Choroid plexus epithelial cell (primary cell): ENCODE results near the gene AKT2.
A peak's percentile ranks its signal among the peaks of the same experiment; 100 is the strongest.

Source experiments
- DNase-seq: peaks from one replicate; pipeline ENCODE4 v3.0.0-alpha.2; 2010; ENCODE audit warnings: low read depth
- H3K4me3 ChIP-seq: 2 replicates; pipeline ENCODE4 v1.5.1; 2011; ENCODE audit warnings: low read depth, mild to moderate bottlenecking, control low read depth, low read length, moderate library complexity
- TF ChIP-seq, protein P1 (sequence below): conservative IDR thresholded peaks from 2 replicates; pipeline ENCODE4 v1.5.1; 2011; ENCODE audit warnings: low read depth, mild to moderate bottlenecking, control low read depth, inconsistent platforms, low read length, moderate library complexity

The AKT2 gene

DNA sequence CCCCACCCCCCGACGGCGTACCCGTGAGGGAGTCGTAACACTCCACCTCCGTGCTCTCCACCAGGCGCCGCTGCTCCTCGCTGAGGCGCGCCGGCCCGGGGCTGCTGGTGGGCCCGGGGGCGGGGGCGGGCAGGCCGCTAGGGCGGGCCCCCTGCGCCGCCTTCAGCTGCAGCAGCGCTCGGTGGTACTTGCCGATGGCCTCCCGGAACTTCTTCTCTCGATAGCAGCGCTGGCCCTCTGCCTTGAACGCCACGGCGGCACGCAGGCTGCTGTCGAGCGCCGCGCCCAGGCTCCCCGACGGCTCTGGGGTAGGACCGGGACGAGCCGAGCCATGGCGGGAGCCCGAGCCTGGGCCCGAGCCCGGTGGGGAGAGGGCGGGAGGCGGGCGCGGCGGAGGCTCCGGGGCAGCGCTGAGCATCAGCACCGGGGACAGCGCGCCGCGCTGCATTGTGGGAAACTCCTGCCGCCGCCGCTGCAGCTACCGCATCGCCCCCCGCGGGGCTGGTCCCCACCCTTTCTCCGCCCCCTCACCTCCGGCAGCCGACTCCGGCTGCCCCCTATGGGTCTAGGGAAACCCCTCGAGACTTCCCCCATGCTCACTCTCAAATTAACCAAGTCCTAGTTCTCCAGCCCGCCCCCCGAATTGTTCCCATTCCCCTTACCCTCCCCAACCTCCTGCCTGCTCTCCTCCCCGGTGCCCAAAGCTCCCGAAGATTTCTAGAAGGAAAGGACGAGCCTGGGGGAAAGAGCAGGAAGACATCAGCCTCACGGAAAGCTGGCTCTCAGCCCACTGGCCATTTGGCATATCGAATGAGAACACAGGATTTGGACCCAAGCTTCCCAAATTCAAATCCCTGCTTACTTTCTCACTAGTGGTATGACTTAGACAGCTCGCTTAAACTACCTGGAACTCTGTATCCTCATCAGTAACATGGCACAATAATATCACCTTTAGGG is 66.9 kb downstream of the AKT2 start, which contains the start of gene TTC9B:
Gene TTC9B (minus strand): TSS at position 451 of the 957 bp plus-strand sequence. CDS start 3 bp downstream, at position 448.
- DNase-seq, result peak; percentile 25
- TF ChIP-seq, protein P1, sequence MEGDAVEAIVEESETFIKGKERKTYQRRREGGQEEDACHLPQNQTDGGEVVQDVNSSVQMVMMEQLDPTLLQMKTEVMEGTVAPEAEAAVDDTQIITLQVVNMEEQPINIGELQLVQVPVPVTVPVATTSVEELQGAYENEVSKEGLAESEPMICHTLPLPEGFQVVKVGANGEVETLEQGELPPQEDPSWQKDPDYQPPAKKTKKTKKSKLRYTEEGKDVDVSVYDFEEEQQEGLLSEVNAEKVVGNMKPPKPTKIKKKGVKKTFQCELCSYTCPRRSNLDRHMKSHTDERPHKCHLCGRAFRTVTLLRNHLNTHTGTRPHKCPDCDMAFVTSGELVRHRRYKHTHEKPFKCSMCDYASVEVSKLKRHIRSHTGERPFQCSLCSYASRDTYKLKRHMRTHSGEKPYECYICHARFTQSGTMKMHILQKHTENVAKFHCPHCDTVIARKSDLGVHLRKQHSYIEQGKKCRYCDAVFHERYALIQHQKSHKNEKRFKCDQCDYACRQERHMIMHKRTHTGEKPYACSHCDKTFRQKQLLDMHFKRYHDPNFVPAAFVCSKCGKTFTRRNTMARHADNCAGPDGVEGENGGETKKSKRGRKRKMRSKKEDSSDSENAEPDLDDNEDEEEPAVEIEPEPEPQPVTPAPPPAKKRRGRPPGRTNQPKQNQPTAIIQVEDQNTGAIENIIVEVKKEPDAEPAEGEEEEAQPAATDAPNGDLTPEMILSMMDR, result no peak
- no peak within 1 kb of the TSS for H3K4me3 ChIP-seq

DNA sequence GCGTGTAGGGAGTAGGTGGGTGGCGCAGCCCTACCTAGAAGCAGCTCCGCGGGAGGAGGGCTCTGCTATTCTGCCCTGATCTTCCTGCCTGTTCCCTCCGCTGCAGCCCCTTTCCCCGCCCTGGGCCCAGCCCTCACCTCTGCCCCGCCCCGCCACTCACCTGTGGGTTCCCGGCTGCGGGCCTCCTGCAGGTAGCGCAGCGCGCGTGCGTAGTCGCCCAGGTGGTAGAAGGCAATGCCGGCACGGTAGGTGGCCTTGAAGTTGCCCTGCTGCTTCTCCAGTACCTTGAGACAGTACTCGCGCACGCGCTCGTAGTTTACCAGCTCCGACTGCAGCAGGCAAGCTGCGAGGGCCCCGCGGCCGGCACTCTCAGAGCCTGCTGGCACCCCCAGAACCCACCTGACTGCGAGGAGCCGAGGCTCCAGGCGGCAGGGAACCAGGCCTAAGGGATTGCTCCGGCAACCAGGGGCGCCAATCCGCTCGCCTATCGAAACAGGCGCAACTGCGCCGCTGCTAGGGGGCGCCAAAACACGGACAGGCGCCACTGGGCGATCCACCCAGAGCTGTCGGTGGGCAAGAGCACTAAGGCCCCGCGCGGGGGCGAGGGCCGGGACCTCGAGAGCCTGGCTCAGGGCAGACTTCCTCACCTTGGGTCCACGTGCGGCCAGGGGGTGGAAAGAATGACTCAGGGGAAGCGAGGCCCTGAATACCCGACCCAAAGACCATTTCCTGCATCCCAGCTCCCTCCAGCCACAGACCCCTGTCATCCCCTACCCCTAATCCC is 67.9 kb downstream of the AKT2 start:
- TF ChIP-seq, protein P1, result peak; percentile 36
- no peak for DNase-seq
- H3K4me3 ChIP-seq, result no peak overlapping the region

DNA sequence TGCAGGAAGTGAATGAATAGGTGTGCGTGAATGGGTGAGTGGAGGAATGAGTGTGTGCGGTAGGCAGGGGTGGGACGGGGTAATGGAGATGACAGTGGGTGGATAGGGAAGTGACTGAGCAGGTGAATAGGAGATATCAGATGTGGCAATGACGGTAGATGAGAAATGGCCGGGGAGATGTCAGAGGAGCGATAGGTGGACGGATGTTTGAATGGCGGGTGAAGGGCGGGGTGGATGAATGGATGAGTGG is 68.4 kb downstream of the AKT2 start:
- H3K4me3 ChIP-seq, result no peak overlapping the region
- TF ChIP-seq, protein P1, result no peak
- DNase-seq, result no peak

DNA sequence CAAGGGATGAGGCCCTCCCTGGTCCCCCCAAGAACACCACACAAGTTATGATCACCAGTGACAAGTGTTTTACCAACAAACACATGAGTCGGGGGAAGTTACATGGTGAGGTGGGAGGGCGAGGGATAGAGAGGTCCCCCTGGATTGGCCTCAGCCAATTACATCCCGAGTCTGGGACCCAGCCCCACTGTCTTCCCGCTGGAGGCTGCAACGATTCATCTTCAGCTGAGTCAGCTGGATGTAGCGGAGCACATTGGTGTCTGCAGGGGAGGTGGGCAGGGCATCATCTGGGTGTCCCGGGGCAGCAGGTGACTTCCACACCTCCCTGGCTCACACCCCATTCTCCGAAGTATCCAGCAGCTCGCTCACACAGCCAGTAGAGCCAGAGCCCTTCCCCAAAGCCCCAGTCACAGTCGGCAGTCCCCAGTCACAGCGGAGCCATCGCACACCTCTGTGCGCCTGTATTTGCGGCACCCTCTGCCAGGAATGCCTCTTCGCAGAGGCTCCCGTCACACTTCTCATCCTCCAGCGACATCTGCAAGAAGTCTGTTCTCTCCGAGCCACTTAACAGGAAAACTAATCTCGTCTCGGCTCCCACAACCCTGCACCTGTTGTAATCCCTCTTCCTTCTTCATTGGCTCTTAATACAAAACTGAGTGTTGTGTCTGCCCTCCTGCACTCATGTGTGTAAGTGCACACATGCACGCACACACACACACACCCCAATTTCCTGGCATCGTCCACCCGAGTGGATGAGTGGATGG is 69.0 kb downstream of the AKT2 start:
- H3K4me3 ChIP-seq, result no peak overlapping the region
- DNase-seq, result no peak
- TF ChIP-seq, protein P1, result no peak

DNA sequence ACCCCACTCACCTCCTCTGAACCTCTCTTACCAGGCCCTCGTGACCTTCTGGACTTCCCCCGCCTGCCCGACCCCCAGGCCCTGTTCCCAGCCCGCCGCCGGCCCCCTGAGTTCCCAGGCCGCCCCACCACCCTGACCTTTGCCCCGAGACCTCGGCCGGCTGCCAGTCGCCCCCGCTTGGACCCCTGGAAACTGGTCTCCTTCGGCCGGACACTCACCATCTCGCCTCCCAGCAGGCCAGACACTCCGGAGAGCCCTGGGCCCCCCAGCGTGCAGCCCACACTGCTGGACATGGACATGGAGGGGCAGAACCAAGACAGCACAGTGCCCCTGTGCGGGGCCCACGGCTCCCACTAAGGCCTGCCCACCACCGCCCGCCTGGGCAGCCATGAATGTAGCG is 70.2 kb downstream of the AKT2 start:
- TF ChIP-seq, protein P1, result no peak
- H3K4me3 ChIP-seq, result no peak overlapping the region
- no peak for DNase-seq

DNA sequence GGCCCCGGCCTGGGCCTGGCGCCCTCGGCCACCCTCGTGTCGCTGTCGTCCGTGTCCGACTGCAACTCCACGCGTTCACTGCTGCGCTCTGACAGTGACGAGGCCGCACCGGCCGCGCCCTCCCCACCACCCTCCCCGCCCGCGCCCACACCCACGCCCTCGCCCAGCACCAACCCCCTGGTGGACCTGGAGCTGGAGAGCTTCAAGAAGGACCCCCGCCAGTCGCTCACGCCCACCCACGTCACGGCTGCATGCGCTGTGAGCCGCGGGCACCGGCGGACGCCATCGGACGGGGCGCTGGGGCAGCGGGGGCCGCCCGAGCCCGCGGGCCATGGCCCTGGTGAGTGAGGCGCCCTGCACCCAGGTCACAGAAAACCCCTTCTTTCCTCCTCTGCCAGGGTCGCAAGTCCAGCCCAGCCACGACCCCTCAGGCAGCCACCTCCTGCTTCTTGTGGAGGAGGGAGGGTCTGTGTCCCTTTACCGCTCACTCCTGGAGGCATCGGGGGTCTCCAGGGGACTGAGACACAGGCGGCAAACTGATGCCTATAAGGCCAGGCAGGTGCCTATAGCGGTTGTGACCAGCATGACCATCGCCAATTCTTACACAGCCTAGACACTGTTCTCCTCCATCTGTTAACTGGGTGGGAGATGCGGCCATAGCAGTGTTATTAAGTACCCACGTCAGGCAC is 71.1 kb downstream of the AKT2 start:
- TF ChIP-seq, protein P1, result no peak

More for the DNA sequence above, 71.1 kb downstream of the AKT2 start:
- H3K4me3 ChIP-seq, result no peak overlapping the region
- no peak for DNase-seq
